ENCODE measurements around the gene COL24A1. TPM values are rescaled to one million over a fixed set of nuclear protein-coding genes. Genes with fewer than 3 reads are reported as not detected.

COL24A1 gene
- total and polyA plus RNA-seq, 2 donors from 2014 or later = 0.47 to 0.54 TPM

DNA sequence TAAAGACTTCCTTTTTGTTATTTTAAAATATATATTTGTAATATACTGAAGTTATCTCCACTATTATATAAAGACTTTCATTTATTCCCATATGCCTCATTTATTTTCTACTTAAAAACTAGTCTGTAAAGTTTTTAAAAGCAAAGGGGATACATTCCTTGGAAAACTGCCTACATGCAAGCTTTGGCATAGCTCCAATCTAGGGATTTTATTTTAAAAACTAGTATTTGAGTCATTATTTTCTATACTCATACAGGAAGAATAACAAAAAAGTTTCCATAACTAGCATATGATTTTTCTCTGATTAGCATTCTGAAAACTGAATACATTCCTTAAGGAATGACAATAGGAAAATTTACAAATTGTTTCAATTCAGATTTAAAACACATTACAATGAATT, 88.9 kb downstream of the COL24A1 start:
- no peak overlapping the region for H3K4me3 ChIP-seq (ENCODE audit: low read length in 3 of 3)
- intact Hi-C loops (cut with DNase I) = no loop called here
- TF ChIP-seq, protein P1, sequence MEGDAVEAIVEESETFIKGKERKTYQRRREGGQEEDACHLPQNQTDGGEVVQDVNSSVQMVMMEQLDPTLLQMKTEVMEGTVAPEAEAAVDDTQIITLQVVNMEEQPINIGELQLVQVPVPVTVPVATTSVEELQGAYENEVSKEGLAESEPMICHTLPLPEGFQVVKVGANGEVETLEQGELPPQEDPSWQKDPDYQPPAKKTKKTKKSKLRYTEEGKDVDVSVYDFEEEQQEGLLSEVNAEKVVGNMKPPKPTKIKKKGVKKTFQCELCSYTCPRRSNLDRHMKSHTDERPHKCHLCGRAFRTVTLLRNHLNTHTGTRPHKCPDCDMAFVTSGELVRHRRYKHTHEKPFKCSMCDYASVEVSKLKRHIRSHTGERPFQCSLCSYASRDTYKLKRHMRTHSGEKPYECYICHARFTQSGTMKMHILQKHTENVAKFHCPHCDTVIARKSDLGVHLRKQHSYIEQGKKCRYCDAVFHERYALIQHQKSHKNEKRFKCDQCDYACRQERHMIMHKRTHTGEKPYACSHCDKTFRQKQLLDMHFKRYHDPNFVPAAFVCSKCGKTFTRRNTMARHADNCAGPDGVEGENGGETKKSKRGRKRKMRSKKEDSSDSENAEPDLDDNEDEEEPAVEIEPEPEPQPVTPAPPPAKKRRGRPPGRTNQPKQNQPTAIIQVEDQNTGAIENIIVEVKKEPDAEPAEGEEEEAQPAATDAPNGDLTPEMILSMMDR (IDR thresholded peaks at IDR 0.05; ENCODE audit: borderline replicate concordance, extremely low read depth, insufficient read depth) = no peak
- no peaks in the 10 kb centered on the region for H3K27me3 ChIP-seq (ENCODE audit: control insufficient read depth, insufficient read depth, low read length)
- H3K27ac ChIP-seq (ENCODE audit: low read depth in 2 of 2, low read length in 2 of 2) = no peak overlapping the region
- H3K9me3 ChIP-seq (ENCODE audit: control insufficient read depth in 2 of 3, insufficient read depth in 1 of 3, low read length in 3 of 3) = no peaks in the 10 kb centered on the region
- no peaks in the 10 kb centered on the region for H3K36me3 ChIP-seq (ENCODE audit: control insufficient read depth in 2 of 3, insufficient read depth in 3 of 3, low read length in 3 of 3)
- H3K4me1 ChIP-seq (ENCODE audit: control insufficient read depth in 2 of 3, insufficient read depth in 2 of 3, low read depth in 1 of 3, low read length in 3 of 3) = no peaks in the 10 kb centered on the region
- DNase-seq = peak in 2 of 5 donors; percentile 19 to 32
- no peak overlapping the region for H3K9ac ChIP-seq (ENCODE audit: low read length in 3 of 3)
- peak; percentile 21 for FAIRE-seq

DNA sequence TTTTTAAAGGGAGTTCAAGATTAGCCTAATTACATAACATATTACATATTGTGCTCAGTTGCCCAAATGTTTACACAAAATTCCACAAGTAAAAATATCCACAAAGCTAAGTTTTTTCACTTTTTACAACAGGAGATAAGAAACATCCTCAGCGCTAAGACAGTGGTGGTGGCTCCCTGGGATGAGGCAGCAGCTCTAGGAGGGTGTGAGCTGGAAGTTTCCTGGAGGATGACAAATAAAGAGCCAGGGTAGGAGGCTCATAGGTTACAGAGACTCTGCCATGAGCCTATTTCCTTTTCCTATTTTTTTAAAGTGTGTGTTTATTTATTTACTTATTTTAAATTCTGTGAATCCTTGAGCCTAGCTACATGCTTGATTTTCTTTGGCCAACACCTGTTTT, 91.7 kb downstream of the COL24A1 start:
- no peaks in the 10 kb centered on the region for H3K4me1 ChIP-seq (ENCODE audit: control insufficient read depth in 2 of 3, insufficient read depth in 2 of 3, low read depth in 1 of 3, low read length in 3 of 3)
- FAIRE-seq = no peak

DNA sequence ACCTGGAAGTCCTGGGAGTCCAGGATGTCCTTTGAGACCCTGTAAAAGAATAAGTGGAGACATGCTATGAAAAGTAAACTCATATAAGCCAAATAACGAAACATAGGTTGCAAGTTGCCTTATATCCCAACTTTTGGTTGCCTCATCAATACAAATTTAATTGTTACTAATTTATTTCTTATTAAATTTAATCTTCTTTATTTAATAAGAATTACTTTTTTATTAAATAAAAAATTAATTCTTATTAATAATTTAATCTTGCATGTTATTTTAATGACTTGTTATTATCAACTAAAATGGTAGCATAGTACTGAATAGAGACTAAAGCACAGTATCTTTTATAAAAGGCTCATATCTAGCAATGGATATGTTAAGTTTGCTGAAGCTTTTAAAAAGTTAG, 92.9 kb downstream of the COL24A1 start:
- no peaks in the 10 kb centered on the region for H3K9me3 ChIP-seq (ENCODE audit: control insufficient read depth in 2 of 3, insufficient read depth in 1 of 3, low read length in 3 of 3)
- TF ChIP-seq, protein P1 (IDR thresholded peaks at IDR 0.05; ENCODE audit: borderline replicate concordance, extremely low read depth, insufficient read depth) = no peak
- peak; percentile 35 for FAIRE-seq
- no peak for DNase-seq
- no peak overlapping the region for H3K4me3 ChIP-seq (ENCODE audit: low read length in 3 of 3)
- no peaks in the 10 kb centered on the region for H3K27me3 ChIP-seq (ENCODE audit: control insufficient read depth, insufficient read depth, low read length)
- no peak overlapping the region for H3K9ac ChIP-seq (ENCODE audit: low read length in 3 of 3)
- H3K36me3 ChIP-seq (ENCODE audit: control insufficient read depth in 2 of 3, insufficient read depth in 3 of 3, low read length in 3 of 3) = no peaks in the 10 kb centered on the region
- H3K4me1 ChIP-seq (ENCODE audit: control insufficient read depth in 2 of 3, insufficient read depth in 2 of 3, low read depth in 1 of 3, low read length in 3 of 3) = no peaks in the 10 kb centered on the region
- intact Hi-C loops (cut with DNase I) = no loop called here
- H3K27ac ChIP-seq (ENCODE audit: low read depth in 2 of 2, low read length in 2 of 2) = no peak overlapping the region

More for the DNA sequence above, 91.7 kb downstream of the COL24A1 start:
- TF ChIP-seq, protein P1 (IDR thresholded peaks at IDR 0.05; ENCODE audit: borderline replicate concordance, extremely low read depth, insufficient read depth) = no peak
- no peak overlapping the region for H3K27ac ChIP-seq (ENCODE audit: low read depth in 2 of 2, low read length in 2 of 2)
- no peak overlapping the region for H3K4me3 ChIP-seq (ENCODE audit: low read length in 3 of 3)
- DNase-seq = no peak
- H3K27me3 ChIP-seq (ENCODE audit: control insufficient read depth, insufficient read depth, low read length) = no peaks in the 10 kb centered on the region
- no peaks in the 10 kb centered on the region for H3K36me3 ChIP-seq (ENCODE audit: control insufficient read depth in 2 of 3, insufficient read depth in 3 of 3, low read length in 3 of 3)
- H3K9me3 ChIP-seq (ENCODE audit: control insufficient read depth in 2 of 3, insufficient read depth in 1 of 3, low read length in 3 of 3) = no peaks in the 10 kb centered on the region
- H3K9ac ChIP-seq (ENCODE audit: low read length in 3 of 3) = no peak overlapping the region
- intact Hi-C loops (cut with DNase I) = no loop called here

DNA sequence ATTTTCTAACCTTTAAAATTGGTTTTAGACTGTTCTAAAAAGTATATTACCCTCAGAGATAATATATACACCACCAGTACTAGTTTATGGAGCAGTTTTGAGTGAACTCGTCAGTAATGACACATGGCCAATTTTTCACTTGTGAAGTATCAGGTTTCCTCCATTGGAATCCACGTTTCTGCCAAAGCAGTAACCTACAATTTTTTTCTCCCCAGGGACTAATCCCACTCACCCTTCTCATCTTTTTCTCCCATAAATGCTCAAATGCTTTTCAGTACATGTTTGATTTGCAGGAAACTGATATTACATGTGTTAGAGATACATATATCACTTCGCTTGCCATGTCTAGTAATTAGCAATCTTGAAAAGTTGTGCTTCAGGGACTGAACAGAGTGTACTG, 94.1 kb downstream of the COL24A1 start:
- Histone ChIP-seq H3K36me3 (ENCODE audit: control insufficient read depth in 2 of 3, insufficient read depth in 3 of 3, low read length in 3 of 3) (no peaks in the 10 kb centered on the region), H3K4me3 (ENCODE audit: low read length in 3 of 3) (no peak overlapping the region), H3K27me3 (ENCODE audit: control insufficient read depth, insufficient read depth, low read length) (no peaks in the 10 kb centered on the region), H3K4me1 (ENCODE audit: control insufficient read depth in 2 of 3, insufficient read depth in 2 of 3, low read depth in 1 of 3, low read length in 3 of 3) (no peaks in the 10 kb centered on the region), H3K9ac (ENCODE audit: low read length in 3 of 3) (no peak overlapping the region), H3K27ac (ENCODE audit: low read depth in 2 of 2, low read length in 2 of 2) (no peak overlapping the region), H3K9me3 (ENCODE audit: control insufficient read depth in 2 of 3, insufficient read depth in 1 of 3, low read length in 3 of 3) (no peaks in the 10 kb centered on the region)
- DNase-seq (no peak), FAIRE-seq (no peak)
- TF ChIP-seq, protein P1 (IDR thresholded peaks at IDR 0.05; ENCODE audit: borderline replicate concordance, extremely low read depth, insufficient read depth) = no peak
- intact Hi-C loops (cut with DNase I) = no loop called here
